Measurements from ENCODE around the gene HOXB9.

- TF ChIP-seq FOXA1 (IDR thresholded peaks at IDR 0.05), result no peak
- TF ChIP-seq SUZ12 (IDR thresholded peaks at IDR 0.05), result no peak
- TF ChIP-seq ELF4 (IDR thresholded peaks at IDR 0.05), result no peak
- no peak for TF ChIP-seq BHLHE40 (IDR thresholded peaks at IDR 0.05; ENCODE audit: borderline replicate concordance)
- TF ChIP-seq FOXM1 (IDR thresholded peaks at IDR 0.05; ENCODE audit: borderline replicate concordance), result no peak
- no peak for TF ChIP-seq NFRKB (IDR thresholded peaks at IDR 0.05)
- TF ChIP-seq SP1 (IDR thresholded peaks at IDR 0.05), result no peak
- TF ChIP-seq PKNOX1 (IDR thresholded peaks at IDR 0.05), result peak; percentile 65; the same call in 1 of the 2 replicates
Measured at GRCh38 chr17:48597778-48598631, 28.2 kb downstream of the HOXB9 start.
